NCI-H748 treated with DMSO at 0.1 percent for 48 hours (cell line): ENCODE results near the gene LAMA3.

Experiments
- DNase-seq: peaks from one replicate; lab custom pipeline; 2025; lab: John Stamatoyannopoulos, UW

Gene LAMA3

DNA sequence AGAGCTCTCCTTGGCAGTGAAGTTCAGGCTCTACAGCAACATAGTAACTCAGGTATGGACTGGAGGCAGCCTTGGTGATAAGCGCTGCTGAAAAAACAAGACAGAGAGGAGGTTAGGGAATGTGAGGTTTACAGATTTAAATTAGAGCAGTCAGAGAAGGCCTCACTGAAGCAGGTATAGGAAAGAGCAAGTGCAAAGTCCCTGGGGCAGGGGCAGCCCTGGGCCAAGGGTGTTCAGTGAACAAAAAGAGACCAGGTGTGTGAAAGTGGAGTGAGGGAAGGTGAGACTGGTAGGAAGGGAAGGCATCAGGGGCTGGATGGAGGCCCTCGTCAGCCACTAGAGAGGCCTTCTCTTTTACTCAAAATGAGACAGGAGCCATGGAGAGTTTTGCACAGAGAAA is 89.6 kb downstream of the LAMA3 start:
- no peak for DNase-seq

DNA sequence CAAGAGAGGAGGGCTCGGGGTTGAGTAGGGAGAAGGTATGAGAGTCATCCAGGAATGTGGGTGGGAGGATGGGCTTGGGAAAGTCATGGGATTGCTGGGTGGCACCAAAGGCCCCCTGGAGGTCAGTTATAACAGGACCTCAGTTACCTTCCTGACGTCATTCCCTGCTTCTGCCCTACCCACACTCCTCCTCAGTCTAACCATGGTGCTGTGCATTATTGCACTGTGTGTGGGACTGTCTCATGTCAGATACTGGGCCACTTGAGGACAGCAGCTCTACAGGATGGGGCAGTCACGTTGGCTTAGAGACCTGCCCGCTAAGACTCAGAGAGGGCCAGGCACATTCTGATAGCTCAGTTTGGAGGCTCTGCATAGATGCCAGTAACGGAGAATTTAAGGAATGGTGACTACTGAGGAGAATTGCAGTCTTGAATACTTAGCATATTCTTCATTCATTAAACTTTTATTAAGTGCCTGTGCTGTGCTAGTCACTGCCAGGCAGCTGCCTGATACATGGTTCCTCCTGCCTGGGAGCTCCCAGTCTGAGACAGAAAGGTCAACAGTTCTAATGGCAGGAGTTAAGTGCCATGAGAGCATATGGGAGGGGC is 90.5 kb downstream of the LAMA3 start:
- no peak for DNase-seq

DNA sequence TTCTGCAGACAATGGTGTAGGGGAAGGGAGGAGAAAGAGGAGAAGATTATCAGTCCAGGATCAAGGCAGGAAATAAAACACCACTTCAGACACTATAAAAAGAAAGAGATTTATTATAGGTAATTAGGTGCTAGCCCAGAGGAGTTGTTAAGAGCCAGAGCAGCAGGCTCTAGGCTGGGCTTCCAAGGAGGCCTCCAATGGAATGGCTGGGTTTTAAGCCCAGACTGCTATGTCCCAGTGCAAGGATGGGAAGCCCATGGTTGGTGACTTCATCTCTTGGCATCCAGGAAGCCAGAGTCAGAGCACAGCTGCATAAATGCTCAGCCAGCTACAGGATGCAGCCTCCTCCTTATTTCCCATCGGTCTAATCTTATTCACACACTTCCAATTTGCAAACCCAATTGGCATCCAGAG is 95.6 kb downstream of the LAMA3 start:
- no peak for DNase-seq

DNA sequence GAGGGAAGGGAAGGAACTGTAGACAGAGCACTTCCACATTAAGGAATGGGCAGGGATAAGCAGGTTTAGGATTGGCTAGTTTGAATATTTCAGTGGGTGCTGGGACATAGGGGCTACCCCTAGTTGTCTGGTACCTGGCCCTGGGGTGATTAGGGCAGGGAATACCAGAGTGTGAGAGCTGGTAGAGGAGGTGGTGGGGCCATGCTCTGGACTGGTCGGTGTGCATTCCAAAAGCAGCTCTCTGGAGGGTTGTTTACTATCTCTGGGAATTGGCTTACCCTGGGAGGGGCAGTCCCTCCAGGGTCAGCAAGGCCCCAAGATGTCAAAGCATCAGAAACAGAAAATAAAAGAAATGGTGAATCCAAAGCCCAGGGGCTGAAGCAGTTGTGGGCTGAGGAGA is 103.8 kb downstream of the LAMA3 start:
- DNase-seq, result no peak

DNA sequence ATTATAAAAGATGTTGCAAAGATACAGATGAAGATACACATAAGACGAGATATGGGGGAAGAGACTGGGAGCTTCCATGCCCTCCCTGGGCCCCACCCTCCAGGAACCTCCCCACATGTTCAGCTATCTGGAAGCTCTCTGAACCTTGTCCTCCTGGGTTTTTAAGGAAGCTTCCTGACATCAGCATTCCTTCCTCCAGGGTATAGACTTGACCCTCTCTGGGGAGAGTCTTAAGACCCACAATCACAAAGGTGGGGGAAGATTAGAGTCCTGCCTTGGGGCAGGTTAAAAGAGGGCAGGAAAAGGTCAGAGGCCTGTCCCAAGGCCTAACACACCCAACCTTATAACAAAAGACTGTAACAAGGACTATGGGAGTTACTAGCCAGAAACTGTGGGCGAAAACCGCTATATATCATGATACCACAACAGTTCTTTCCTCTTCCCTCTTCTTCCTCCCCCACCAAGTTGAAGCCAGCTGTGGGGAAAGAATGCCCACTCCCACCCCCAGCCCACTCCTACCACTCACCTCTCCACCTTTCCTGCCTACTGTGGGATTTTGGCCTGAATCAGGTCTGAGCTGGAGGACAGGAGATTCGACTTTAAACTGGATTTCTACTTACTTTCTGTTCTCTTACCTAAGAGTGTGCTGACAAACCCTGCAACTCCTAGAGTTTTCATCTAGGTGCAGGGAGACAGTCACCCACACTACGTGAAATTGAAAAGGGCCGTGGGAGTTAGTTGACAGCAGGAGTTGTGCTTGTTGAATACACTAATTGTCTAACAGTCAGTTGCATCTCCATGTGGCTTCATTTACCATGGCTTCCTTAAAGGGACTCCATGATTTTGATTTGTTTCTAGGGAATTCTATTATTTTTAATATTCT is 105.0 kb downstream of the LAMA3 start:
- DNase-seq, result no peak

DNA sequence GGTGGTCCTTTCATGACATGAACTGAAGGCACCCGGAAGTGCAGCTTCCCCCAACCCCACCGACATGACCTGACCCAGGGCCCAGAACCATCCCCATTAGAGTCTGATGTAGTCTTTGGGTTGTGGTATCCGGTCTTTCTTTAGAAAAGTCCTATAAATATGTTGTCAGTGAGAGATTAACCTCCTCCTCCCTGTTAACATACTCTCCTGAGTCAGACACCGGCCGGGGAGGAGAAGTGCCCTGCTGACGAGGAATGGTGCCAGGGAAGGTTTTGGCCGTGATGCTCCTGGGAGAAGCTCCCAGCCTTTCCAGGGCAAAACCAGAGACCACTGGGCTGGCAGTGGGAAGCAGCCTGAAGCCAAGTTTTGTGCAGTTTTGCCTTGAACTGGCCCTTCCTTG is 109.0 kb downstream of the LAMA3 start:
- DNase-seq, result no peak

DNA sequence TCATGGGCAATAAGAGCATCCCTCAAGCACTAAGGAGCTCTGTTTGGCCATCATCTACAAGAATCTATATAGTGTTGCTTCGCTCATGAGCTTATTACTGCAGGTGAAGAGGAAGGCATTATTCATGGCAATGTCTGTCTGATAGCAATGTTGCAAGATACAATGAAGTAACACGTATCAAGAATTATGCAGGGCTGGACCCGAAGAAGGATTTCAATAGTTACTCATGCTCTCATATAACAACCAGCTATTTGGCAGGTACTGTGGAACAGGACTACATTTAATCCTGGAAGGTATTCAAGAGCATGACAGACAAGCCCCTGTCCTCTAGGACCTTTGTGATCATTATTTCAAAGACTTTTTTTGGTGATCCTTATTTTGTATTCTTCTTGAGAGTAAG is 109.6 kb downstream of the LAMA3 start:
- no peak for DNase-seq

DNA sequence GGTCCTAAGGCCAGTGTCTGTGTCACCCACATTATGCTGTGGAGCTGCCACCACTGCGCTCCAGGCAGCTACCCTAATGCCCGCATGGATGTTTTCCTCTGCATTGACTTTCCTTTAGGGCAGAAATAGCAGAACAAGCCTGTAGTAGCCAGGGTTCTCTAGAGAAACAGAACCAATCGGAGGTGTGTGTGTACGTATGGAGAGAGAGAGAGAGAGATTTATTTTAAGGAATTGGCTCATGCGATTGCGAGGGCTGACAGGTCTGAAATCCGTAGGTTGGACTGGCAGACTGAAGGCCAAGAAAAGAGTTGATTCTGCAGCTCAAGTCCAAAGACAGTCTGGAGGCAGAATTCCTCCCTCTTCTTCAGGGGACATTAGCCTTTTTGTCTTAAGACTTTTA is 110.3 kb downstream of the LAMA3 start:
- DNase-seq, result no peak

DNA sequence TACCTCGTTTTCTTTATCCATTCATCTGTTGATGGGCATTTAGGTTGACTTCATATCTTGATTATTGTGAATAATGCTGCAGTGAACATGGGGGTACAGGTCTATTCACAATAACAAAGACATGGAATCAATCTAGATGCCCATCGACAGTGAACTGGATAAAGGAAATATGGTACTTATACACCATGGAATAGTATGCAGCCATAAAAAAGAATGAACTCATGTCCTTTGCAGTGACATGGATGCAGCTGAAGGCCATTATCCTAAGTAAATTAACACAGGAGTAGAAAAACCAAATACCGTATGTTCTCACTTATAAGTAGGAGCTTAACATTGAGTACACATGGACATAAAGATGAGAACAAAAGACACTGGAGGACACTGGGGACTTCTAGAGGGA is 111.6 kb downstream of the LAMA3 start:
- DNase-seq, result no peak

DNA sequence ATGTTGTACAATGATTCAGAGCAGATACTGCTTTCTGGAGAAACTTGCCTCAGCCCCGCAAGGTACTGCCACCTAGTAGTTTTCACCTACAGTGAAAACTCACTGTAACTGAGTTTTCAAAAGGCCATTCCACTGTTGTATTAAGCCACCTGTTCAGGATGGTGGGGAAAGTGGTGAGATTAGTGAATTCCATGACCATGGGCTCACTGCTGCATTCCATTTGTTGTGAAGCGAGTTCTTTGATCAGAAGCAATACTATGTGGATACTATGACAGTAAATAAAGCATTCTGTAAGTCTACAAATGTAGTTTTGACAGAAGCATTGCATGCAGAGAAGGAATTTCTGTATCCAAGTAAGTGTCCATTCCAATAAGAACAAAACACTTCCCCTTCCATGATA is 113.6 kb downstream of the LAMA3 start:
- DNase-seq, result no peak

DNA sequence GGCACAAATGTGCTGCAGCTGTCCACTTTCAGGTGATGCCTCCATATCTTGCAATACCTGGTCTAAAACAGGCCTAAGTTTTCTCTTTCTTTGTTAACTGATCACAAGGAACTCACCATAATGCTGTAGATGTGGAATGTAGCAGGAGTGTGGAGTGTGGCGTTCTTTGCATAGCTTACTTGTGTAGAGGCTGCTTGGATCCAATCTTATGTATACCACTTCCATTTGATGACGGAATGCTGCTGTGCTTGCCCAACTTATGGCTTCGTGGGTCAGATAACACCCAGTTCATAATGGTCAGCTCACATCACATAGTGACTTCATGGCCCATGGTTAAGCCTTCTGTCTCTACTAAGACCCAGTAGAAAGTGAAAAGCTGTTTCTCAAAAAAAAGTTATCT is 114.5 kb downstream of the LAMA3 start:
- DNase-seq, result no peak

DNA sequence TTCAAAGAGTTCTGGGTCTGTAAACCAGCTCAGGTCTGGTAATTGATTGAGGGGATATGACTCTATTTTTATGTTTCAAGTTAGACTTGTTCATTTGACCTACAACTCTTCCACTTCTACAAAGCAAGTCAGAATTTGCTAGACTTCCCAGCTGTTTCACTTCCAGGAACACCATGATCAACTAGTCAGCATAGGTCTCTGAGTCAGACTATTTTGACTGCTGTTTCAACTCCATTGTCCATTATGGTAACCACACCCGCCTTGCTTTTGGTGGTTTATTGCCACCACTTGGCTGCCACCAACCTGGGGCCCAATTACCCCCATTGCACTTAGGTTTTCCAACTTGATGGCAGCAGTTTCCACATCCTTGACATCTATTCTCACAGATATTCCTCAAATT is 116.6 kb downstream of the LAMA3 start:
- no peak for DNase-seq

DNA sequence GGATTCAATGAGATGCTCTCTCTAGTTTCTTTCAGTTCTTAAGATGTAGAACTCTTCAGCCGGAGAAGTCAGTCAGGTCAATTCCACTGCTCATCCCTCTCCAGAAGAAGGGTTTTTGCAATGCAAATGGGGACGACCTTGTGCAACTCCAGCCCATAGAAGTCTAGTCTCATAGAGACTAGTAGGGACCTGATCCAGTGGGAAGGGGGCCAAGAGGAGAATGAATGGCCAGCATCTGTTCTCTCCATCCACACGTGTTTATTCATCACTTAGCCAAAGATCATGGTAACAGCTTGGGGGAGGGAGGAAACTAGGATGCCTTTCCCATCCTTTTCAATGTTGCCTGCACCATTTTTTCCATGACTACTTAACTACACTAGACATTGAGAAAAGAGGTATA is 120.2 kb downstream of the LAMA3 start:
- DNase-seq, result no peak

DNA sequence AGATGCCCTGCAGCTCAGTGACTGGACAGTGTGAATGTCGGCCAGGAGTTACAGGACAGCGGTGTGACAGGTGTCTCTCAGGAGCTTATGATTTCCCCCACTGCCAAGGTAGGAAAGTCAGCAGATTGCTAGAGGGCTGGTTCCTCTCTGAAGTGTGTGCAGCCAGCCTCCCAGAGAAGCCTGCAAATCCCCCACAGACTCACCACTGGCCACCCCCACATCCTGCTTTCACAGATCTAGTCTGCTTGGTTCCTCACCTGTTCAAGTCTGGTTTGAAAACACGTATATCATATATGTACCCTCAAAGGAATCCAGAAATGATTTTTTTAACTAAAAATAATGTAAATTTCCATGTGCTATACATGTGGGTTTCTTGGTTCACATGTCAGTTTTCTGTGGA is 121.1 kb downstream of the LAMA3 start:
- DNase-seq, result no peak

DNA sequence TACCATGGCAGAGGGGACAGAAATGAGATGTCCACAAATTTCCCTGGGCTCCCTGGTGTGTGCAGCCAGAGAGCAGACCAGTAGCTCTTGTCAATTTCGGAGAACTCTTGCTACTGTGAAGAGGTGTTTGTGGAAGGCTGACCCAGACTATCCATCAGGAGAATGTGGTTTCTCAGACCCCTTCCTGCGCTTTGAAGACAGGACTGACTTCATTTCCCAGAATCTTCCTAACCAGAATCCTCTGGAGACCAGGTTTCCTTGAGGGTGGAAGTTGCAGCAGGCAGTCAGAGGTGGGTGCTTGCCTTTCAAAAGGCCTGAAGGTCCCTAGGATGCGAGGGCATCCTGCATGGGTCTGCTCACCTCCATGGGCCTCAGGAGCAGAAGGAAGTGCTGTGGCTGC is 121.9 kb downstream of the LAMA3 start:
- no peak for DNase-seq

DNA sequence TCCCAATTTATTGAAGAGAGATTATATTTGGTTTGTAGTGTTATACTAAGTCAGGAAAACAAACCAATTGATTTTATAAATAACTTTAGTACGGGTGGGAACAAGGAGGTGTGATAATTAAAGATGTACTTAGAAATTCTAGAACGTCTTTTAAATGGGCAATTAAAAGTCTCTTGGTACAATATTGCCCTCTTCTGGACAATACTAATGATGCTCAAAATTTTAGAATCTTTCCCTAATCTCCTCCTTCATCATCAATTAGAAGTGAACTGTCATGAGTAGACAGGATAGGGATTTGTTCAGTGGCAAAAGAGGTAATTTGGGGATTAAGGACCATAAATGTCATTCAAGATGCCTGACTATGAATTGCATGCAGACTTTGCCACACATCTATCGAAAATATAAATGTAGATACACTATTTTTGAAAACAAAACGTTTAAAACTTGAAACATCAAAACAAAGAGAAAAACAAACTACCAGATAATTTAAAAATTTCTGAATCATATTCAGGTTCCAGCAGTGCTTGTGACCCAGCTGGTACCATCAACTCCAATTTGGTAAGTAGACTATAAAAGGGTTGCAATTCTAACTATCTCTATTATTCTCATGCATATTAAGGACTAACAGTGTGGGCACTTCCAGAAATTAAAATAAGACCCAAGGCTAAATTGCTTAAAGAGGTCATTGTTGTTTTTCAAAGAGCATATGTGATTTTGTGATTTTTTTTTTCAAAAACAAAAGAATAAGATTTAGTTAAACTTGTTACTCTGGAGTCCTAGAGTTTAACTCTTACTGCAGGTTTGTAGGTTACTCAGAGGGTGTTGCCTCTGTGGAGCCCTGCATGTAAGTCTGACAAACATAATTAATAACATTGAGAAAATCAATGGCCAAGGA is 123.5 kb downstream of the LAMA3 start:
- peak; percentile 58 for DNase-seq

DNA sequence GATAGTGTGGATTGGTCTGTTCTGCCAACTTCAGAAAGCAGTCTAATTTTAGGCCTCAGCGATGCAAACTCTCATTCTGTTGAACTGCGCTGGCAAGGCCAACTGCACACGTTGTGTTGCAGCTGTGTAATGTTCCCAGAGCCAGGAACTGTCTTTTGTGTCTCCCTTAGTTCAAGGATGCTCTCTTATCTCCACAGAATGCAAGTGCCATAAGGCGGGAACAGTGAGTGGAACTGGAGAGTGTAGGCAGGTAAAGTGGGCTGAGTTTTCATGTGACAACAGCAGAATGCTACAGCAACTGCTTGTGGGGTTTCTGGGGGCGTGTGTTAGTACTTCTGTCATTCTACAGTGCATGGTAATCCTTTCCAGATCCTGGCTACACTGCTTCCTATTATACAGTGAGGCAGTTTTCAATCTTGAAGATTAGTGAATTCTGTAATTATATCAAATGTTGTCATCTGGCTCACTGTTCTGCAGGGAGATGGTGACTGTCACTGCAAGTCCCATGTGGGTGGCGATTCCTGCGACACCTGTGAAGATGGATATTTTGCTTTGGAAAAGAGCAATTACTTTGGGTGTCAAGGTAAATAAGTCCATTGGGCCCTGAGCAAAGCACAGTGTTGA is 125.8 kb downstream of the LAMA3 start:
- no peak for DNase-seq

DNA sequence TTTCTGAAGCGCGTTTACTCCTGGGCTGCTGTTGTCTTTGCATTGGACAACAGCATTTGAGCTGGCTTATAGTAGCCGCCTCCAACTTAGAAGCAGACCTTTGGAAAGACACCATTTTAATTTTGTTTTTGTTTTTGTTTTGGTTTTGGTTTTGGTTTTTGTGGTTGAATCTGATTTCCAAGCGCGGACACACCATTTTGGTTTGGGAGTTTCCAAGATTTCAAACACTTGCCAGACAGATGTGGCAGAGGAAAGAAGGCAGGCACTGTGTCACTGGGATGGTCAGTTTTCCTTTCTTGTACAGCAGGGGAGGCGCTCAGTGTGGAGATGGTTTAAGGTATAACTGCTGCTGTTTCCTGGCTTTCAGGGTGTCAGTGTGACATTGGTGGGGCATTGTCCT is 126.8 kb downstream of the LAMA3 start:
- DNase-seq, result no peak

DNA sequence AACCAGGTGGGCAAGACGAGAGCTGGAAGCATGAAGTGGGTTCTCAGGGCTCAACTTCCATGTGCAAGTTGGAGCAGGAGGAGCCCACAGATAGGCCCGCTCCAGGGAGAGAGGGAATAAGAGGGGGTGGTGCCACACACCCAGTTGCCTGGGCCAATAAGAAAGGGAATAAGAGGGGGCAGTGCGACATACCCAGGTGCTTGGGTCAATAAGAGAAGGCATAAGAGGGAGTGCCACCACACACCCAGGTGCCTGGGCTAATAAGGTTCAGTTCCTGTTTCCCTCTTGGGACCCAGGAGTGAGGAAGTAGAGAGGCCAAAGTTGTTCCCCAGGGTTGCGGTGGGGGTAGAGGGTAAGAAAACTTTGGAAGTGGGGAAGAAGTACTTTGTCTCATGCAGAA is 127.5 kb downstream of the LAMA3 start:
- DNase-seq, result no peak

DNA sequence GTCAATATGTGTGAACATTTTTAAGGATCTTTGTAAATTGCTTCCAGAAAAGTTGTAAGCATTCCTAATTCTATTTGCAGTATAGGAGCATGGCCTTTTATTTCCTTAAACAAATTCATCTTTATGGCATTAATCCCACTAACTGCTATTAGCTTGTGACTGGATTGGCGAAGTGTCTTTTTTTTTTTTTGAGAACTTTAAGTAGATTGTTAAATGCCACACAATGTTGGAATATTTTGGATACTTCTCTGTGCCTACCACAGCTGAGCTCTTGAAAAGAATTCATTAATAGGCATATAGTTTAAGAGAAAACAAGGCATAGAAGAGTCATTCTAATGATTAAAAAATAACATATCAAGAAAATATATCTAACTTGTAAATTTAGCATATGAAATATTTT is 129.7 kb downstream of the LAMA3 start:
- DNase-seq, result no peak

DNA sequence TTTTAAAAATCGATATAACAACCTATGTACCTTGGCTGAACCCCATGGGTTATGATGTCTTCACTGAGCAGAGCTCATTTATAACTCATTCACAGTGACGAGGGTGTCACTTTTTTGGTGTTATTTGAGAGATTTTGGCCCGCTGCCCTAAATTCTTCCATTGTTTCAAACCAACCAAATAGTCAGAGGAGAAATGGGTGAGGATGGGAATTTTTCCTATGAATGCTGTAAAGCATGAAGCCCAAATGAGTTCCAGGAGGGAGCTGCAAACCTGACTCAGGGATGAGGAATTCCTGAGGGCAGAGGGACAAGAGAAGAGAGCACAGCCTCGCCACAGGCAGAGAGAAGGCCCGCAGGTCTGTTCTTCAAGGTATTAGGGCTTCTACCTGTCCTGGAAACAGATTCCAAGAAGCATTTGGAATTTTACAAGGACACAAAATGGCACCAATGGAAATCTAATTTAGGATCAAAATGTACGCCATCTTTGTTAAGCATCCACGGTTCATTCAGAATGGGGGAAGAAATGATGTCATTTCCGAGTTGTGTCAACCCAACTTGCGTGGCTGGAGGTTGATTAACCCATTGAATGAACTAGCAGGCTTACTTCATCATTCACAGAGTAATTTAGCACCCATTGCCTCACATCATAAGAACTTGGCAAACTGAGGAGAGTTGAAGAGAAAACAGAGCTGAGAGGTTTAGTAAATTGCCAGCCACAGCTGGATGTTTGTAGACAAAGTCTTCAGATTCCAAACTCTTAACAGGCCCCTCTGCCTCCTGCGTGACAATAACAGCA is 133.5 kb downstream of the LAMA3 start:
- DNase-seq, result no peak

DNA sequence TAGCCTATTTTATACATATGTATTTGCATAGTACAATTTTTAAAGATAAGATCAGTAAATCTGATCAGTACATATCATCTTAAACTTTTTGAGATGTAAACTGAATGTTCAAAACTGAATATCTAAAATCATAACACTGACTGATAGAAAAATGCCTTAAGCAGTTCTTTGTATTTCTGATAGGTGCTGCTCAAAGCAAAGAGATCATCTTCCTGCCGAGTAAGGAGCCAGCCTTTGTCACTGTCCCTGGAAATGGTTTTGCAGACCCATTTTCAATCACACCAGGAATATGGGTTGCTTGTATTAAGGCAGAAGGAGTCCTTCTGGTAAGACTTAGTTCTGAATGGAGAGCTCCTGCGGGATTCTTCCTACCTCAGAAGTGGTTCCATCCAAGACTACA is 135.0 kb downstream of the LAMA3 start:
- peak; percentile 36 for DNase-seq
